H9 (cell line): ENCODE data around the gene RBM5. TPM values are rescaled to one million over a fixed set of nuclear protein-coding genes. Genes with fewer than 3 reads are reported as not detected.

Experiments used
- DNase-seq: peaks from one replicate; pipeline ENCODE4 v3.0.0-alpha.2; 2017
- H2AFZ ChIP-seq: one replicate; pipeline ENCODE4 v1.6.1; 2013; ENCODE audit warnings: mild to moderate bottlenecking, low read length, control low read depth, moderate library complexity
- H2AK5ac ChIP-seq: 2 replicates; pipeline ENCODE4 v1.6.1; 2013; ENCODE audit warnings: low read length, control low read depth, mixed read lengths; ENCODE audit not compliant: insufficient read length
- H2BK120ac ChIP-seq: one replicate; pipeline ENCODE4 v1.6.1; 2013; ENCODE audit warnings: low read depth, mild to moderate bottlenecking, low read length, control low read depth, inconsistent platforms; ENCODE audit not compliant: poor library complexity, severe bottlenecking
- H2BK12ac ChIP-seq: 2 replicates; pipeline ENCODE4 v1.6.1; 2013; ENCODE audit warnings: low read length, control low read depth, mixed read lengths, low read depth; ENCODE audit not compliant: insufficient read length
- H2BK15ac ChIP-seq: 2 replicates; pipeline ENCODE4 v1.6.1; 2013; ENCODE audit warnings: low read depth, low read length, control low read depth
- H2BK20ac ChIP-seq: one replicate; pipeline ENCODE4 v1.6.1; 2013; ENCODE audit warnings: low read depth, mild to moderate bottlenecking, low read length, control low read depth, inconsistent platforms; ENCODE audit not compliant: poor library complexity, severe bottlenecking
- H2BK5ac ChIP-seq: 2 replicates; pipeline ENCODE4 v1.6.1; 2013; ENCODE audit warnings: low read length, control low read depth, mixed read lengths; ENCODE audit not compliant: insufficient read length
- H3K14ac ChIP-seq: 2 replicates; pipeline ENCODE4 v1.6.1; 2013; ENCODE audit warnings: low read length, control low read depth; ENCODE audit not compliant: insufficient read depth
- H3K18ac ChIP-seq: 2 replicates; pipeline ENCODE4 v1.6.1; 2013; ENCODE audit warnings: low read depth, mild to moderate bottlenecking, mixed read lengths, low read length, control low read depth; ENCODE audit not compliant: insufficient read length
- H3K23ac ChIP-seq: 2 replicates; pipeline ENCODE4 v1.6.1; 2013; ENCODE audit warnings: low read length, control low read depth, mixed read lengths, low read depth; ENCODE audit not compliant: insufficient read length
- H3K23me2 ChIP-seq: 2 replicates; pipeline ENCODE4 v1.6.1; 2013; ENCODE audit warnings: low read depth, mild to moderate bottlenecking, mixed read lengths, low read length, control low read depth; ENCODE audit not compliant: insufficient read length, poor library complexity, severe bottlenecking
- H3K27ac ChIP-seq: 2 replicates; pipeline ENCODE4 v1.5.1; 2013; ENCODE audit warnings: low read length, control low read depth, mixed read lengths, low read depth; ENCODE audit not compliant: insufficient read length
- H3K27me3 ChIP-seq: 2 replicates; pipeline ENCODE4 v1.6.1; 2013; ENCODE audit warnings: low read length, control low read depth, inconsistent platforms; ENCODE audit not compliant: insufficient read depth
- H3K4ac ChIP-seq: 2 replicates; pipeline ENCODE4 v1.6.1; 2013; ENCODE audit warnings: low read depth, mild to moderate bottlenecking, control low read depth, inconsistent platforms, low read length, moderate library complexity
- H3K4me1 ChIP-seq: 2 replicates; pipeline ENCODE4 v1.6.1; 2013; ENCODE audit warnings: low read length, control low read depth, inconsistent platforms; ENCODE audit not compliant: insufficient read depth
- H3K4me2 ChIP-seq: 2 replicates; pipeline ENCODE4 v1.6.1; 2013; ENCODE audit warnings: low read length, control low read depth, mixed read lengths; ENCODE audit not compliant: insufficient read length, insufficient read depth
- H3K56ac ChIP-seq: 2 replicates; pipeline ENCODE4 v1.6.1; 2013; ENCODE audit warnings: low read depth, mild to moderate bottlenecking, mixed read lengths, low read length, control low read depth; ENCODE audit not compliant: insufficient read length
- H3K79me1 ChIP-seq: 2 replicates; pipeline ENCODE4 v1.6.1; 2013; ENCODE audit warnings: low read depth, mild to moderate bottlenecking, moderate library complexity, low read length, control low read depth, inconsistent platforms; ENCODE audit not compliant: insufficient read depth, poor library complexity, severe bottlenecking
- H3K79me2 ChIP-seq: 2 replicates; pipeline ENCODE4 v1.6.1; 2013; ENCODE audit warnings: low read length, control low read depth, inconsistent platforms; ENCODE audit not compliant: insufficient read depth
- H3K9ac ChIP-seq: 2 replicates; pipeline ENCODE4 v1.6.1; 2013; ENCODE audit warnings: low read length, control low read depth, mixed read lengths; ENCODE audit not compliant: insufficient read length; ENCODE audit errors: extremely low read depth
- H3K9me3 ChIP-seq: one replicate; pipeline ENCODE4 v1.6.1; 2013; ENCODE audit warnings: low read depth, low read length, inconsistent platforms; ENCODE audit not compliant: control insufficient read depth
- H3T11ph ChIP-seq: one replicate; pipeline ENCODE4 v1.6.1; 2013; ENCODE audit warnings: mild to moderate bottlenecking, low read length, control low read depth, inconsistent platforms
- H4K20me1 ChIP-seq: one replicate; pipeline ENCODE4 v1.6.1; 2013; ENCODE audit not compliant: control insufficient read depth, insufficient read length, insufficient read depth
- H4K5ac ChIP-seq: 2 replicates; pipeline ENCODE4 v1.6.1; 2013; ENCODE audit warnings: low read depth, mild to moderate bottlenecking, mixed read lengths, low read length, control low read depth; ENCODE audit not compliant: insufficient read length
- H4K8ac ChIP-seq: replicated peaks from 2 replicates; pipeline ENCODE4 v1.6.1; 2013; ENCODE audit warnings: low read length, control low read depth, mixed read lengths, low read depth; ENCODE audit not compliant: insufficient read length
- H4K91ac ChIP-seq: 2 replicates; pipeline ENCODE4 v1.6.1; 2013; ENCODE audit warnings: low read depth, mild to moderate bottlenecking, moderate library complexity, mixed read lengths, low read length, control low read depth; ENCODE audit not compliant: insufficient read length
- H3K27ac Mint-ChIP-seq, 3 experiments: 2 replicates in 2 of 3; 3 replicates in 1 of 3; pipeline ENCODE4 v1.8.0; 2020 to 2021; ENCODE audit warnings: mixed read lengths in 3 of 3, mild to moderate bottlenecking in 1 of 3, moderate library complexity in 1 of 3
- H3K27me3 Mint-ChIP-seq: 2 replicates; pipeline ENCODE4 v1.8.0; 2021; ENCODE audit warnings: low read depth, mild to moderate bottlenecking, moderate library complexity, mixed read lengths
- H3K36me3 Mint-ChIP-seq, 3 experiments: 2 replicates in 2 of 3; 3 replicates in 1 of 3; pipeline ENCODE4 v1.8.0; 2020 to 2021; ENCODE audit warnings: low read depth in 3 of 3, mixed read lengths in 3 of 3; ENCODE audit not compliant: insufficient read depth in 1 of 3
- H3K4me1 Mint-ChIP-seq, 2 experiments: 2 replicates each; pipeline ENCODE4 v1.8.0; 2020; ENCODE audit warnings: mixed read lengths in 2 of 2
- H3K4me3 Mint-ChIP-seq, 2 experiments: 2 replicates in 1 of 2; 3 replicates in 1 of 2; pipeline ENCODE4 v1.8.0; 2020 to 2021; ENCODE audit warnings: mild to moderate bottlenecking in 2 of 2, mixed read lengths in 2 of 2, moderate library complexity in 1 of 2
- H3K9me3 Mint-ChIP-seq, 2 experiments: 2 replicates in 1 of 2; 3 replicates in 1 of 2; pipeline ENCODE4 v1.8.0; 2020; ENCODE audit warnings: mild to moderate bottlenecking in 2 of 2, mixed read lengths in 2 of 2, moderate library complexity in 1 of 2
- CTCF ChIP-seq: fragments of 200-600 bp; sonication (generic); conservative IDR thresholded peaks from 3 replicates; pipeline ENCODE4 v1.8.0; 2021; ENCODE audit warnings: antibody characterized with exemption, mild to moderate bottlenecking
- WGBS: extraction: QIAGEN DNeasy Blood & Tissue Kit; methylation state at CpG from one replicate; pipeline ENCODE4 v1.1.7; 2013; ENCODE audit warnings: missing lambda C conversion rate, low lambda C conversion rate, mixed read lengths; ENCODE audit not compliant: insufficient read length; ENCODE audit errors: extremely low coverage; 5-methylcytosine and 5-hydroxymethylcytosine counted together
- total RNA-seq: library from RNA; stranded (reverse); gene quantifications from 2 replicates; pipeline ENCODE4 v1.2.1, GENCODE V29; 2021

Gene RBM5
- total RNA-seq, 1 experiment from 2014 or later: 123 TPM

- H2AK5ac ChIP-seq: no peak overlapping the region
- no peaks in the 10 kb centered on the region for H3K79me1 ChIP-seq
- H3K23ac ChIP-seq: no peak overlapping the region
- H4K5ac ChIP-seq: no peak overlapping the region
- no peak overlapping the region for H2AFZ ChIP-seq
- H3T11ph ChIP-seq: no peak overlapping the region
- no peak overlapping the region for H3K4me2 ChIP-seq
- no peak overlapping the region for H3K9ac ChIP-seq
- no peak for TF ChIP-seq CTCF
- Mint-ChIP-seq H3K4me1 (peaks cover 27 to 41% of the 10 kb centered on the region in 2 experiments), H3K27me3 (peaks cover 4% of the 10 kb centered on the region; the same call in 1 of the 2 replicates), H3K36me3 (no peaks in the 10 kb centered on the region; a peak in 1 of 7 replicates), H3K9me3 (no peaks in the 10 kb centered on the region), H3K4me3 (peak overlapping the region in 1 of 2 experiments; percentile 26; a peak in 2 of 5 replicates), H3K27ac (peak overlapping the region in 2 of 3 experiments; percentile 57 to 87; a peak in 5 of 7 replicates)
- H3K18ac ChIP-seq: no peak overlapping the region
- no peak overlapping the region for H3K14ac ChIP-seq
- no peak overlapping the region for H4K91ac ChIP-seq
- H3K56ac ChIP-seq: no peak overlapping the region
- no peaks in the 10 kb centered on the region for H3K27me3 ChIP-seq
- no CpG with 5 or more reads among the region's 9 CpGs for WGBS
- no peak overlapping the region for H2BK15ac ChIP-seq
- H3K27ac ChIP-seq: no peak overlapping the region
- no peaks in the 10 kb centered on the region for H3K79me2 ChIP-seq
- H3K23me2 ChIP-seq: no peaks in the 10 kb centered on the region
- no peak overlapping the region for H4K8ac ChIP-seq
- no peaks in the 10 kb centered on the region for H3K9me3 ChIP-seq
- no peak overlapping the region for H2BK20ac ChIP-seq
- H2BK120ac ChIP-seq: no peak overlapping the region
- no peak overlapping the region for H2BK12ac ChIP-seq
- peaks cover 4% of the 10 kb centered on the region; the same call in 1 of the 2 replicates for H3K4me1 ChIP-seq
- H3K4ac ChIP-seq: no peak overlapping the region
- DNase-seq: no peak
- H4K20me1 ChIP-seq: no peaks in the 10 kb centered on the region
- H2BK5ac ChIP-seq: no peak overlapping the region
Measured at GRCh38 chr3:50125541-50126286, 37.0 kb downstream of the RBM5 start.
